Measurements from ENCODE around the gene RBM20. TPM values are rescaled to one million over a fixed set of nuclear protein-coding genes. Genes with fewer than 3 reads are reported as not detected.

RBM20 gene
- total RNA-seq, 1 donor from 2014 or later, result 0.13 TPM

DNA sequence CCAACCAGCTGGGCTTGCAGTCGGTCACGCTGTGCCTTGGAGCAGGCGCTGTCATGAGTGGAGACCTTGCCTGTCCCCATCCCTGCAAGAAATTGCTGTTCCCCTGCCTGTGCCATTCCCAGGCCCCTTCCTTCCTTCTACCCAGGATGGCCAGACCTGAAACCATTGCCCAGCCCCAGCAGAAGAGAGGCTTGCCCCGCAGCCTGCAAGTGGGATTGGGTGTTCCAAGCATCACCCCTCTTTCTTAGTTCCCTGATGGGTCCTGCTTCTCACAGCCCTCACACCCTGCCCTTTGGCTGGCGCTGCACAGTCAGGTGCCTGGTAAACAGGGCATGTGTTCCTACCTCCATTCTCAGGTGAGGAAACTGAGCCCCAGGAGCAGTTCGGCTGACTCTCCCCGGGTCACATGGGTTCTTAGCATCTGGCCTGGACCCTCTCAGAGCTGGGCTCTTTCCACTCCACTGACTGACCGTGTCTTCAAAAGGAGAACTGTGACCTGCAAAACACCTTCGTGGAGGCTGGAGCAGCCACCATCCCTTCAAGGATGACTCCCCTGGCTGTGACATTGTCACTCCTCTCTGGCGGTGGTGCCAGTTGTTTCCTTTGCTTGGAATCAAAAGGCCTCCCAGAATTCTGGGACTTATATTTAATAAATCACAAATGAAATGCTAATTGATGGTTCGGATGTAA is 185.7 kb downstream of the RBM20 start:
- DNase-seq (ENCODE audit: low read depth, low spot score), result no peak

DNA sequence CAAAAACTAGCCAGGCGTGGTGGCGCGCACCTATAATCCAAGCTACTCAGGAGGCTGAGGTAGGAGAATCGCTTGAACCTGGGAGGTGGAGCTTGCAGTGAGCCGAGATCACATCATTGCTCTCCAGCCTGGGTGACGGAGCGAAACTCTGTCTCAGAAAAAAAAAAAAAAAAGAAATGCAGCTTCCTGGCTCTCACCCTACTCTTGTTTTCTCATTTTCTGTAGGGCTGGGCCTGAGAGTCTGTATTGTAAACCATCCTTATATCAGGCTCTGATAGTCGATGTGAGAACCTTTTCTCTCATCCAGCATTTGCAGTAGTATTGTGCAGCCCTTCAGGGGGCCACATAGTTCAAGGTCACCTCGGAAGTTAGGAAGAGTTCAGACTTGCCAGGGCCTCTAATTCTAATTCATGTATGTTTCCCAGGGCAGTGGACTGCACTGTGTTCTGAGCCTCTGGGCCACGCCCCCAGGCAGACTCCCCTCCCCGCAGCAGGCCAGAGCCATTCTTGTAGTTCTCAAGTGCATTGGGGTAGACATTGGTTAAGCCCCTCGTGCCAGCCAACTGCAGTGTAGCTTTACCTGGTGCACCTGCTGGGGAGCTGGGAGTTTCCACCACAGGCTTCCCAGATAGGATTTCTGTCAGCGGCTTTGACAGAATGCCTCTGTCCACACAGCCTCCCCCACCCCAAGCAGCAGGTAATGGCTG is 189.3 kb downstream of the RBM20 start:
- no peak for DNase-seq (ENCODE audit: low read depth, low spot score)

DNA sequence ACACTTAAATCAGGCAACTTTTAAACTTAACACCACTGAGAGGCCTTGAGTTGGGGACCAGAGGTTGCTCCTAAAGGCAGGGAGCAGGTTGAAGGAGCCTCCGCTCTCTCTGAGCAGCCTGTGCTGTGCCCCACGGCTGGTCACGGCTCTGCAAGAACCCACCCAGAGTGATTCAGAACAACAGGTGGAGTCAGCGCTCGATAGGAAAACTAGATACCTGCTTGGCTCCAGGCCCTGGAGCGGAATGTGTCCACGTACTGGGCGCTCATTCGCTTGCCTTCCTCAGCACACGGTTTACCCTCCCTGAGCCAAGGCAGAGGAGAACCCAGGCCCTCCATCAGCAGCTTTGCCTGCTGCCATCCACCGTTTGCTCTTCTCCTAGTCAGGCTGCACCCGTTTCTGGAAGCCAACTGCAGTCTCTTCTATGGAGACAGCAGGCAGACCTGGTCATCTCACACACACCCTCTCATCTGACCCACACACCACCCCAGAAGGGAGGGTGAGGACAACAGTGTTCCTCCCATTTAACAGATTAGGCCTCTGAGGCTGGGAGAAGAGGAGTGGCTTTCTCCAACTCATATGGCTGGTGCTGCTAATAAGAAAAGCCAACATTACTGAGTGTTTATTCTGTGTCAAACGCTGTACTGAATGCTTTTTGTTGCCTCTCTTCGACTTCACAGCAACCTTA is 189.9 kb downstream of the RBM20 start:
- DNase-seq (ENCODE audit: low read depth, low spot score), result no peak

DNA sequence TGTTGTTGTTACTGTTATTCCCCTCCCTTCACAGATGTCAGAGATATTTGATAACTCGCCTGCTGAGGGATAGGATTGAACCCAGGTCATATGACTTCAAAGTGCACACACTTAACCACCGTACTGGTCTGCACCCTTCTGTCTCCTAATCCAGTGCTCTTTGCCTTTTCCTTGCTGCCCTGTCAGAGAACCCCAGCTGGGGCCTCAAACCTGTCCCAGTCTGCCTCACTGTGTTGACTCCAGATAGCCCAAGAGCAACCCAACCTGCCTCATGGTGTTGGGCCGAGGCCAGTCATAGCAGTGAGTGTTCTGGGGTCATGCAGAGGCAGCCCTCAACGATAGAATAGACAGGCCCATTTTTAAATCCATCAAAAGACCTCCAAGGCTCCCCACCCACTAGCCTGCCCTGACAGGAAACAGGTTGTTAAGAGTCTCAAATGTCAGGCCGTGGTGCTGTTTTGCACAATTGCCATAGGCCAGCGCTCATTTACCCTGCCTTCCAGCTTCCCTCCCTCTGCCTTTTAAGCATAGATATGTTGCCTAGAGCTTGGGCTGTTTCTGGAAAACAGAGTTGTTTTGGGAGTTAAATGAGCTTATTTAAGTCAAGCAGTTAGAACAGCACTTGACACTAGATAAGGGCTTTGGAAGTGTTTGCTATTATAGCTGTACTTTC is 190.6 kb downstream of the RBM20 start:
- DNase-seq (ENCODE audit: low read depth, low spot score), result no peak

DNA sequence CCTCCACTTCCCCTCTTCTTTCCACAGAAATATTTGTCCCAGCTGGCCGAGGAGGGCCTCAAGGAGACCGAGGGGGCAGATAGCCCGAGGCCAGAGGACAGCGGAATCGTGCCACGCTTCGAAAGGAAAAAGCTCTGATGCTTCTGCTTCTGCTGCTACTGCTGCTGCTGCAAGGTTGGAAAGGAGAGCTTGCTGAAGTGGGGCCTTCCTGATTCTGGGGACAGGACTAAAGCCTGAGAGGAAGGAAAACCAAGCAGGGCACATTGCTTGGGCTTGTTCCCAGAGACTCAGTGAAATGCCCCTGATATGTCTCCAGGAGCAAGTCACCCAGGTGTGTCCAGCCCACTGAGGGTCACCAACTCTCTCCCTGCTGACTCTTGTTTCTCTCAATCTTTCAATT is 191.7 kb downstream of the RBM20 start:
- no peak for DNase-seq (ENCODE audit: low read depth, low spot score)

DNA sequence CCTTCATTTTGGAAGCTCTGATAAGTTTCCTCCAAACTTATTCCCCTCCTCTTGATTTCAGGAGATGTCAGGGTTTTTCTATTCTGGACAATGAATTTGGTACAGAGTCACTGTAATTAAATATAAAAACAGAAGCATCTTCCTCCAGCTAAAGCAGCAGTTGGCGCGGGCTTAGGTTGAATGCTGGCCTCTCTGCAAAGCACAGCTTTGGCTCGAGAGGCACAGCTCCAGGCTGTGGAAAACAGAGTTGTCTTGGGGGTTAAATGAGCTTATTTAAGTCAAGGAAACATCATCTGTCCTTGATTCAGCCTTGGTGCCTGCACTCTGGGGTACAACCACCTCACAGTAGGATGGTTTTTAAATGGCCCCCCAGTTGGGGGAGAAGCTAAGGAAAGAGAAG is 192.6 kb downstream of the RBM20 start:
- DNase-seq (ENCODE audit: low read depth, low spot score), result no peak

DNA sequence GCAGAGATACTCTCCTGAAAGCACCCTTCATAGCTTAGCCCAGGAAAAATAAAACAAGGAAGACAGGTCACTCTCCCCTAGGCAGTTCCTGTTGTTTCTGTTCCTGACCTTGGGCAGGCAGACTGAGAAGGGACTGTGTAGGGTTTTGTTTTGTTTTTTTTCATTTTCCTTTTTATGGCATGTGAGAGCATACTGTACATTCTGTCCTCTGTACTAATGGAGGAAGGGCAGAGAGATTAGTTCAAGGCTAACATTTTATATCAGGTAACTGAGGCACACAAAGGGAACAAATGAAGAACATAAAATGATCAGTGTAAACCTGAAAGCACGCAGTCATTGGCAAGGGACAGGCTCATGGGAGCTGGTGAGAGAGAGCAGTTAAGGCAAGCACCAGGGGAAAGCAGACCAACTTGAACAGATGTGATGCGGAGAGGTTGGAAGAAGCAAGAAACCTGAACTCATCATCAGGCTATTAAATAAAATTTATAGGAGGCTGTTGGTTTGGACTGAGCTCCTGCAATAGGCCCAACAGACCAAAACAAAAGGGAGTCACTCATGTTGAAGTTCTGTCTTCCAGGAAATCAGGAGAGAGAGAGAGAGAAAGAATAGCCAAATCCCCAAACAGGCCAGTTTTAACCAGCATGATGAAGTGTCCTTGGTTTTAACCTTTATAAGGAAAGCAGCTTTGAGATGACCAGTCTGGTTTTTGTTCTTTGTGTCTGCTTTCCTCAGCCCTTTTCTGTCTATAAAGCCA is 193.5 kb downstream of the RBM20 start:
- DNase-seq (ENCODE audit: low read depth, low spot score), result no peak

DNA sequence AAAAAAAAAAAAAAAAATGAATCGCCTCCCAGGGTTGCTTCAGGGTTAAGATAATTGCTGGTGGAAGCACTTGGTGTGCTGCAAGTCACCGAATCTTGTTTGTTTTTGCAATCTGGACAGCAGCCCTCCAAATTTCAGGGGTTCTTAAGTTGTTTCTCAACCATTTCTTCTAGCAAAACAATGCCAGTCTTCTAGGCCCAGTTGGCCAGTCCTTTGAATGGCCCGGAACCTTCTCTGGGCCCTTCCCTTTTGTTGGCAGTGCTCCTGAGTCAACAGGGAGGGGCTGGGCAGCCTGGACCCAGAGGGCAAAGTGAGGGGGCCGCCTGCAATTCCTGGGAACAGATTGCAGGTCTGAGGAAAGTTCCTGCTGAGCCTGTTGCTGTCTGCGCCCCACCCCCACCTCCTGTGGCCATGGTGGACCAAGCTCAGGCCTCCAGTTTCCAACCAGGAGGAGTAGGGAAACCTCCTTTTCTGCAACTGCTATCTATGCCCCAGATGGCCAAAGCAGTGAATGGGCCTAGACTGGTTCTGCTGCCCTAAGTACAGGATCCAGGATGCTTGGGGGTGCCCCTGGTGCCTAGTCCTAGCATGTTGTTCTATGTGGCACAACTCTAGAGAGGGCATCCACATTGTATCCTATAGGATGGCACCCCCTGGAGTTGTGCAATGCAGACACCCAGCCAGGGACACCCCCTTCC is 196.2 kb downstream of the RBM20 start:
- DNase-seq (ENCODE audit: low read depth, low spot score), result no peak

DNA sequence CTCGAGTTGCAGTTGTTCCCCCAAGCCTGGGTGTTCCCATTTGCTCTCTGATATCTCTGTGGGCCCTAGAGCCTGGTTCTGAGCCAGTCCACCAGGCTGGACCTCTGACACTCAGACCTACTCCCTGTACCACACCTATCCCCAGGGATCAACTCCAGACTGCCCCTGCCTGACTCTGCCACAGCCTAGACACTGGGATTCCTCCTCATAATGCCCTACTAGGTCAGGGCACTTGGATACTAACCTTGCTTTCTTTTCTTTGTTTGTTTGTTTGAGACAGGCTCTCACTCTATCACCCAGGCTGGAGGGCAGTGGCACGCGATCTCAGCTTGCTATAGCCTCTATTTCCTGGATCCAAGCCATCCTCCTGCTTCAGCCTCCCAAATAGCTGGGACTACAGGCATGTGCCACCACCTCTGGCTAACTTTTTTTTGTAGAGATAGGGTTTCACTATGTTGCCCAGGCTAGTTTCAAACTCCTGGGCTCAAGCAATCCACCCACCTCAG is 196.8 kb downstream of the RBM20 start:
- no peak for DNase-seq (ENCODE audit: low read depth, low spot score)

DNA sequence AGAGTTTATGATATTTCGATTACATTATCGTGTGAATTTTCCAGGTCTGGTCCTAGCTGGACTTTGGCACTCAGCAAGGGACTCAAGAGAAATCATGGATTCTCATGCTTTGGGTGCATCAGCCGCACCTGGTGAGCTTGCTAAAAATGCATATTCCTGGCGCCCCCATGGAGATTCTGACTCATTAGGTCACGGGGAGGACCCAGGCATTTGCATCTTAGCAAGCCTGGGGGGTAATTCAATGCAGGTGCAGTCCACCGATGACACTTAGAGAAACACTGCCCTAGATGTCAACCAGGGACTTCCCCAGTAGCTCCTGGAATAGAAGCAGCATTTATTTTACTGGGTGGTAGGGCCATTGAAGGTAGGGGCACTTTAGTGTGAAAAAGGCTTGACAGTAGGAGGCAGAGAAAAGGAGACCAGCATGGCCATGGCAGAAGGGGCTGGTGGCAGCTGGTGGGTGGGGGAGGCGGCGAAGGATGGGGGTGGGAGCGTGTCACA is 197.7 kb downstream of the RBM20 start:
- DNase-seq (ENCODE audit: low read depth, low spot score), result no peak

DNA sequence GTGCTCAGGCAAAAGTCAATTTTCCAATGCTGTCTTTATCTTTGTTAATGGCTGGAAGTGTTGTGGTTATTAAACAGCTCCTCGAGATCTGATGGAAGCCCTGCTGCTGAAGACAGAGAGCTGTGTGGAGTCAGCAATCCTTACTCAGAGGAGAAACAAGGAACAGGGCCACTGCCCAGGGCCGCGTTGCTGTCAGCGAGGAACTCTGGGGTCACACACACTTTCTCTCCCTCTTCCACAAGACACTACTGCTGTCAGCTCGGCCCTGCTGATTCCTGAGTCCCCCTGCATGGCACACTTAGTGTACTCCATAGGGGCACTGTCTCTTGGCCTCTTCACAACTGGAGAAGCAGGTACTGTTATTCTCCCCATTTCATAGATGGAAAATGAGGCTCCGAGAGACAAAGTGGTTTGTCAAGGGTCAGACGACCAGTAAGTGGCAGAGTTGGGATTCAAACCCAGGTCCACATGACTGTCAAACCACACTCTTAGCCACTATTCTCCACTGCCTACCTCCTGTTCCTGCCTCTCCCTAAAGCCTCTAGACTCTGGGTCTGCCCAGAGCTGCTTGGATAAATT is 198.3 kb downstream of the RBM20 start:
- no peak for DNase-seq (ENCODE audit: low read depth, low spot score)

DNA sequence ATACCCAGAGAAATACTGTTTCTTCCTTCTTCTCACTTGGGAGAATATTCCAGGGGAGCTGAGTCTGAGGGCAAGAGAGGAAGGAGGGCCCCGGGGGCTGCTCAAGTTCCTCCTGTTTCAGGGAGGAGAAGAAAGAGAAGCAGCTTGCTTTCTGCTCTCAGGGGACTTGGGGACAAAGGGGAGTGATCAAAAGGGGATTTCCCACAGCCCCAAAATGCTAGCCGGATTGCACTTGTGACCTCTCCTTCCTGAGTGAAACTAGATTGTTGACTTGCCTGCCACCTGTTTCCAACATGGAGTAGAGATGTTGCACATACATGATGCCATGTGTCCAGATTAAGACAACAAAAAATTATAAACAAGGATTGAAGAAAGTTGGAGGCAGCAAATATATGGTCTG is 198.9 kb downstream of the RBM20 start:
- DNase-seq (ENCODE audit: low read depth, low spot score), result no peak

DNA sequence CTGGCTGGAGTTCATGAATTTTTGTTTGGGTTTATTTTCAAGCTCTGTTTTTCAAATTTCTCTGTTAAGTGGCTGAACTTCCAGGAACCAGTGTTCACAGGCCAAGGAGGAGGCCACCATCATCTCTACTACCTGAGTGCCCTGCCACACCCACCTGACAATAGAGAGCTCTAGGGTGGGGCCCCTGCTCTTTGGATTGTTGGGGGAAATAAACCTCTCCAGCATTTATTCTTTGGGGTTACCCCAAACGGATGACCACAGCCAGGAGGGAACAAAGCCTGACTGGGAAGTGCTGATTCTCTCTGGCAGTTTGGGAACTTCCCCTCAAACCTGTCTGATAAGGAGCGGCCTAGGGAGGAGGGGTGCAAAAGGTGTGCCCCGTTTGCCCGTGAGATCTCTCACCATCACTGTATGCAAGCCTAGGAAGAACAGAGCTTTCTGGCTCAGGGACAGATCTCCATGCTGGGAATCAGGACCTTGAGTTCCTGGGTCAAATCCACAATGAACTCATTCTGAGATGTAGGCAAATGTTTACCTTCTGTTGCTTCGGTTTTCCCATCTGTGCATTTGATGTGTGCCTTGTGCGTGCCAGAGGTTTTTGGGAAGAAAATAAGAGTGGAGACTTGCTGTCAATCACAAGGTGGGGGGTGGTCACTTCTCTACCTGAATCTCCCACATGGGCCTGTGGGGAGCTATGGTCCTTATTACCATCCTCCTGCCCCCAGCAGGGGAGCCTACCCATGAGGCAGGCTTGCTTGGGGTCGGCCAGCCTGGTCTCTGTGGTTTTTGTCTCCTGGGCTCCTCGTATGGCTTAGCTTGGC is 199.9 kb downstream of the RBM20 start:
- DNase-seq (ENCODE audit: low read depth, low spot score), result no peak

DNA sequence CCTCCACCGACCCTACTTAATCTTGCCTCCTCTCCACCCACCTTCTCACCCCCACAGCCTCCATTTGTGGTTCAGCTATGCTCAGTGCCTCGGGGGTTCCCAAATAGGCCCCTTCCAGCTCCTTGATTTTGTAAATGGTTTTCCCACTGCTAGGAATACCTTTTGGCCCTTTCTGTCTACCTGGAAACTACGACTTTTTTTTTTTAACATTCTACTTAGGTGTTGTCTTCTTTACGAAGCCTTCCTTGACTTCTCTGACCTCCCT is 200.4 kb downstream of the RBM20 start:
- DNase-seq (ENCODE audit: low read depth, low spot score), result no peak

DNA sequence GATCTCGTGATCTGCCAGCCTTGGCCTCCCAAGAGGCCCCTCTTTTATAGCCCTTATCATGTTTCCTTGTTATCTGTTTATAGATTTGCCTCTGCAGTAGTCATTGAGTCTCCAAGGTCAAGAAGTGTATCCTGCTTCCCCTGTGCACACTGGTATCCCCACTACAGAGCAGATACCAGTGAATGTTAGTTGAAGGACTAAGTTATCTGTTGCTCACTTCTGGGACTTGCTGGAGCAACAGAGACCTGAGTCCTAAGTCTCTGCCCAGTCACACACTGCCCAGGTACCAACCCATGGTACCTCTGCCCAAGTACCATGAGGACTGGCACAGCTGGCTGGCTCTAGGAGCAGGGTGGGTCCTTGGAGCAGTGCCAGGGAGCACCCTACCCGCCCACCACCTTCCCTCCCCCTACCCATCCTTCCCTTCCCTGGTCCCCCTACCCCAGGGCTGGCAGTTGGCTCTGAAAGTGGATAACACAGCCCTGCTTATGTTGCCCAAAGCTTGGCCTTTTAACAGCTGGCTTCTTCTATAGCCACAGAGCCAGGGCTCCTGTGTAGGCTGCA is 201.1 kb downstream of the RBM20 start:
- DNase-seq (ENCODE audit: low read depth, low spot score), result no peak

DNA sequence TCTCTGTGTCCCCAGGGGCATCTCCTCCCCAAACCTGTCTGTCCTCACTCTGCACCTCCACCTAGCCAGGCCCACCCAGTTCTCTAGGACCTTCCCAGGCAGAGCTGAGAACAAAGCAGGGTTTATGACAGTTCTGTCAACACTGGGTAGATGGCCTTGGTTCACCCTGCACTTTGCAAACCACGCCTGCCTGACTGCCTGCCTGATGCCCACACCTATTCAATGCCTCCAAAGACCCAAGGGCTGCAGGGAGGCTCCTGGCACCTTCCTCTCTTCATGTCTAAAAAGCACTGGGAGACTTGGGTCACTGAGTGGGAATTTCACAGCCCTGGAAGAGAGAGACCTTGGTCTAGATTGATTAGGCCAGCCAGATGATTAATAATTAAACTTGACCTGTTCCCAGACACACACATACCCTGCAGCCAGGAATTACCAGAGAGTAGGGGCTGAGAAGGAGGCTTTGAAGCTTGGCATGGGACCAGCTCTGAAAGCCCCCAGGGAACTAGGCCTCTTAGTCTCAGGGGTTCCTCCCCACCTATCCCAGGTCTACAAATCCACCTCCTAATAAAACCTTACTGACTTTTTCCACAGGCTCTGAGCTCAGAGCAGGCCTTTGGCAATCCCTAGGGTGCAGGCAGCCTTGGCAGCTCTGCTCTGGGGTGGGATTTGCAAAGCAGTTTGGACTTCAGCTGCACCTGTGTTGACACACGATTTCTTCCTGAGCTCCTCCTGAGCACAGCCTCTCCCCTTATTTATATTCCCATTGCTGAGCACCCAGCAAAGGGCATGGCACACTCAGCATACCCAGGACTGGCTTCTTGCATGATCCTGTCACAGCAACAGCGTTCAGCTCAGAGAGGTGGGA is 201.9 kb downstream of the RBM20 start:
- DNase-seq (ENCODE audit: low read depth, low spot score), result no peak

DNA sequence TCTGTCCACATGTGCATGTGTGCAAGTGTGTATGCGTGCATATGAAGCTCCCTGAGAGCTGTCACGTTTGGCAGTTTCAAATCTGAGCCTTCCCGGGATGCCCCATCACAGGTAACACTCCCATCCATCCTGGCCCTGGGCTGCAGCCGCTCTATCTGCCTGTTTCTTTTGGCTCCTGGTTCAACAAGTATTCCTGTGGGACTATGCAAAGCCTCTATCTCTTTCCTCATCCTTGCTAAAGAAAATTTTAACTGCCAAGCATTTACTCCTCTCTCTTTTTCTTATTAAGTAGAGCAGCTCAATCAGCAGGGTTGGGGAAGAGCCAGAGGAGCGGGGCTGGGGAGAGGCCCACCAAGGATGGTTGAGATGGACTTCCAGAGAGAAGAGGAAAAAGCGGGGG is 203.2 kb downstream of the RBM20 start:
- DNase-seq (ENCODE audit: low read depth, low spot score), result no peak

DNA sequence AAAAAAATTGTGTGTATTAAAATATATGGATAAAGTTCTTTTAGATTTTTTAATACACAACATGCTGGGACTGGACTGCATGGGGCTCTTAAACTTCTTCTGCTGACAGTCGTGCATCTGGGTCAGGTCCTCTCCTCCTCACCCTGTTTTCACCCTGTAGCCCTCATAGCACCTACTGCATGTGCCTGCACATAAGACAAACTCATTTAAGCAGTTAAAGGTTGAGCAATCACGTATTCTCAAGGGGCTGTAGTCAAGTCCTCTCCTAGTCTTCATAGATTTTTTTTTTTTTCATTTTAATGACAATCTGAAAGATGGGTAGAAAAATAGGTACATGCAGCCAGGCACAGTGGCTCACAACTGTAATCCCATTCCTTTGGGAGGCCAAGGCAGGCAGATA is 204.0 kb downstream of the RBM20 start:
- no peak for DNase-seq (ENCODE audit: low read depth, low spot score)

All from pulmonary artery endothelial cell (primary cell).